HEK293 (cell line): ENCODE data around the gene IFNL1.

ENCODE experiments used
- CTCF ChIA-PET: fragments of 350-600 bp; formaldehyde crosslinking; extraction: SDS; loops from one replicate; lab custom pipeline; 2021; ENCODE audit warnings: antibody characterized with exemption; lab: Yijun Ruan, JAX
- POLR2A ChIA-PET: fragments of 300-600 bp; formaldehyde crosslinking; extraction: SDS; loops from one replicate; lab custom pipeline; 2020; ENCODE audit warnings: antibody characterized with exemption, inconsistent platforms; lab: Yijun Ruan, JAX
- H3K27ac ChIP-seq: fragments of 200-500 bp; sonication (Bioruptor generic); 2 replicates; pipeline ENCODE4 v1.5.1; 2014; ENCODE audit warnings: low read depth, low read length, control low read depth, inconsistent platforms; ENCODE audit errors: extremely low read depth
- H3K36me3 ChIP-seq, 2 experiments: fragments of 200-500 bp in 1 of 2; sonication (Bioruptor generic) in 1 of 2; 1 replicate in 1 of 2; 2 replicates in 1 of 2; pipeline ENCODE4 v1.5.1; 2014 to 2017; ENCODE audit warnings: inconsistent platforms in 2 of 2, low read length in 2 of 2; ENCODE audit not compliant: control insufficient read depth in 2 of 2, insufficient read depth in 1 of 2
- H3K4me1 ChIP-seq: fragments of 200-500 bp; sonication (Bioruptor generic); 2 replicates; pipeline ENCODE4 v1.5.1; 2014; ENCODE audit warnings: mild to moderate bottlenecking, low read length, inconsistent platforms; ENCODE audit not compliant: control insufficient read depth, insufficient read depth
- H3K4me3 ChIP-seq: 2 replicates; pipeline ENCODE4 v1.5.1; 2011; ENCODE audit warnings: low read depth, mild to moderate bottlenecking, control low read depth, low read length, moderate library complexity
- H3K9me3 ChIP-seq: fragments of 200-500 bp; sonication (Bioruptor generic); 2 replicates; pipeline ENCODE4 v1.5.1; 2014; ENCODE audit warnings: low read depth, low read length, inconsistent platforms; ENCODE audit not compliant: control insufficient read depth, insufficient read depth
- EGR2 ChIP-seq: fragments of 450-650 bp; formaldehyde crosslinking; IDR thresholded peaks from 2 replicates; pipeline ENCODE4 v1.5.1; 2016; ENCODE audit warnings: low read depth, missing biosample characterization, missing genetic modification characterization
- GLIS1 ChIP-seq: fragments of 450-650 bp; formaldehyde crosslinking; IDR thresholded peaks from 2 replicates; pipeline ENCODE4 v1.5.1; 2016; ENCODE audit warnings: missing biosample characterization, missing genetic modification characterization
- HOXD13 ChIP-seq: sonication (generic); formaldehyde crosslinking; IDR thresholded peaks from 2 replicates; pipeline ENCODE4 v1.8.0; 2022; ENCODE audit warnings: missing genetic modification reagents, borderline replicate concordance
- KLF1 ChIP-seq: fragments of 450-650 bp; formaldehyde crosslinking; IDR thresholded peaks from 2 replicates; pipeline ENCODE4 v1.5.1; 2016; ENCODE audit warnings: missing biosample characterization, missing genetic modification characterization
- KLF7 ChIP-seq: fragments of 450-650 bp; formaldehyde crosslinking; IDR thresholded peaks from 2 replicates; pipeline ENCODE4 v1.5.1; 2016; ENCODE audit warnings: missing biosample characterization, missing genetic modification characterization, borderline replicate concordance
- KLF9 ChIP-seq: fragments of 450-650 bp; formaldehyde crosslinking; IDR thresholded peaks from 2 replicates; pipeline ENCODE4 v1.5.1; 2016; ENCODE audit warnings: missing biosample characterization, missing genetic modification characterization, low read depth
- MYNN ChIP-seq: fragments of 450-650 bp; formaldehyde crosslinking; IDR thresholded peaks from 2 replicates; pipeline ENCODE4 v1.5.1; 2016; ENCODE audit warnings: missing biosample characterization, missing genetic modification characterization, borderline replicate concordance
- SCRT2 ChIP-seq: fragments of 450-650 bp; formaldehyde crosslinking; IDR thresholded peaks from 2 replicates; pipeline ENCODE4 v1.5.1; 2016; ENCODE audit warnings: missing biosample characterization, missing genetic modification characterization
- SP2 ChIP-seq: fragments of 450-650 bp; formaldehyde crosslinking; IDR thresholded peaks from 2 replicates; pipeline ENCODE4 v1.5.1; 2016; ENCODE audit warnings: missing biosample characterization, missing genetic modification characterization
- TRIM28 ChIP-seq: IDR thresholded peaks from 2 replicates; pipeline ENCODE4 v1.6.1; 2011; ENCODE audit warnings: low read length, control low read depth, borderline replicate concordance
- ZEB2 ChIP-seq: fragments of 450-650 bp; formaldehyde crosslinking; IDR thresholded peaks from 2 replicates; pipeline ENCODE4 v1.5.1; 2016; ENCODE audit warnings: missing biosample characterization, missing genetic modification characterization
- ZFHX2 ChIP-seq: fragments of 450-650 bp; formaldehyde crosslinking; conservative IDR thresholded peaks from 2 replicates; pipeline ENCODE4 v1.5.1; 2016; ENCODE audit warnings: missing biosample characterization, missing genetic modification characterization
- ZNF114 ChIP-seq: fragments of 450-650 bp; formaldehyde crosslinking; IDR thresholded peaks from 2 replicates; pipeline ENCODE4 v1.5.0; 2017; ENCODE audit warnings: missing biosample characterization, missing genetic modification characterization
- ZNF121 ChIP-seq: fragments of 450-650 bp; formaldehyde crosslinking; IDR thresholded peaks from 2 replicates; pipeline ENCODE4 v1.5.1; 2016; ENCODE audit warnings: missing biosample characterization, missing genetic modification characterization
- ZNF157 ChIP-seq: fragments of 450-650 bp; formaldehyde crosslinking; IDR thresholded peaks from 2 replicates; pipeline ENCODE4 v1.5.1; 2016; ENCODE audit warnings: missing biosample characterization, missing genetic modification characterization
- ZNF175 ChIP-seq: fragments of 450-650 bp; formaldehyde crosslinking; IDR thresholded peaks from 2 replicates; pipeline ENCODE4 v1.5.1; 2016; ENCODE audit warnings: missing biosample characterization, missing genetic modification characterization
- ZNF501 ChIP-seq: fragments of 450-650 bp; formaldehyde crosslinking; IDR thresholded peaks from 2 replicates; pipeline ENCODE4 v1.5.1; 2016; ENCODE audit warnings: missing biosample characterization, missing genetic modification characterization
- ZSCAN16 ChIP-seq: fragments of 450-650 bp; formaldehyde crosslinking; IDR thresholded peaks from 2 replicates; pipeline ENCODE4 v1.5.1; 2016; ENCODE audit warnings: missing biosample characterization, missing genetic modification characterization
- ZSCAN23 ChIP-seq: fragments of 450-650 bp; formaldehyde crosslinking; IDR thresholded peaks from 2 replicates; pipeline ENCODE4 v1.5.1; 2016; ENCODE audit warnings: missing biosample characterization, missing genetic modification characterization
- TF ChIP-seq, protein P1 (sequence below): fragments of 450-650 bp; formaldehyde crosslinking; IDR thresholded peaks from 2 replicates; pipeline ENCODE4 v1.5.1; 2017; ENCODE audit warnings: missing biosample characterization, missing genetic modification characterization
- TF ChIP-seq, protein P2 (sequence below): fragments of 450-650 bp; formaldehyde crosslinking; IDR thresholded peaks from 2 replicates; pipeline ENCODE4 v1.5.1; 2016; ENCODE audit warnings: missing biosample characterization, missing genetic modification characterization
- TF ChIP-seq, protein P3 (sequence below): fragments of 450-650 bp; formaldehyde crosslinking; IDR thresholded peaks from 2 replicates; pipeline ENCODE4 v1.5.1; 2016; ENCODE audit warnings: missing biosample characterization, missing genetic modification characterization, low read depth

IFNL1 gene

DNA sequence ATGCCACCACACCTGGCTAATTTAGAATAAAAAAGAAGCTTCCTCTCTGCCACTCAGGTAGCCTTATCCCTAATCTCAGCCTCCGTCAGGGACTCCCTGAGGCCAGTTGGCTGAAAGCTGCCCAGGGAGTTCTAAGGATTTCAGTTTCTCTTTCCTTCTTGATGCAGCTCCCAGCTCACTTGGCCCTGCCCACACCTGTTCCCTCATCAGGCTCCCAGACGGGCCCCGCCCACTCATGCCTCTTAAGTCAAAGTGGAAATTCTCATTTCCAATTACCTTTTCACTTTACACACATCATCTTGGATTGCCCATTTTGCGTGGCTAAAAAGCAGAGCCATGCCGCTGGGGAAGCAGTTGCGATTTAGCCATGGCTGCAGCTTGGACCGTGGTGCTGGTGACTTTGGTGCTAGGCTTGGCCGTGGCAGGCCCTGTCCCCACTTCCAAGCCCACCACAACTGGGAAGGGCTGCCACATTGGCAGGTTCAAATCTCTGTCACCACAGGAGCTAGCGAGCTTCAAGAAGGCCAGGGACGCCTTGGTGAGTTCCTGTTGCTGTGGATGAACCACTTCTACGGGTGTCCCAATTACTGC lies at the start of gene IFNL1:
IFNL1 (plus strand) TSS at position 353 of the 591 bp plus-strand sequence; CDS start at position 368, 15 bp downstream.
- Histone ChIP-seq H3K36me3 (no peaks in the 10 kb centered on the region), H3K4me1 (no peaks in the 10 kb centered on the region), H3K9me3 (no peaks in the 10 kb centered on the region; the same call in 1 of the 2 replicates), H3K27ac (no peak within 1 kb of the TSS), H3K4me3 (no peak within 1 kb of the TSS)
- CTCF ChIA-PET: interaction anchor here (0.5 to 1.5 kb wide), 6 partner anchors 15 to 174 kb away, joined by 3 to 6 read pairs (median 3); no protein-coding TSS in a partner anchor
- TF ChIP-seq EGR2: peak; percentile 68
- TF ChIP-seq MYNN (tag by site-specific recombination): no peak
- TF ChIP-seq SCRT2 (tag by site-specific recombination): peak; percentile 29; the same call in 1 of the 2 replicates
- TF ChIP-seq ZEB2: no peak
- peak; percentile 60 for TF ChIP-seq ZFHX2 (tag by site-specific recombination)
- TF ChIP-seq KLF9 (tag by site-specific recombination): peak; percentile 38; the same call in 1 of the 2 replicates
- POLR2A ChIA-PET: interaction anchor here (2.3 kb wide), 1 partner anchor 9 kb away, joined by 7 read pairs; no protein-coding TSS in a partner anchor

DNA sequence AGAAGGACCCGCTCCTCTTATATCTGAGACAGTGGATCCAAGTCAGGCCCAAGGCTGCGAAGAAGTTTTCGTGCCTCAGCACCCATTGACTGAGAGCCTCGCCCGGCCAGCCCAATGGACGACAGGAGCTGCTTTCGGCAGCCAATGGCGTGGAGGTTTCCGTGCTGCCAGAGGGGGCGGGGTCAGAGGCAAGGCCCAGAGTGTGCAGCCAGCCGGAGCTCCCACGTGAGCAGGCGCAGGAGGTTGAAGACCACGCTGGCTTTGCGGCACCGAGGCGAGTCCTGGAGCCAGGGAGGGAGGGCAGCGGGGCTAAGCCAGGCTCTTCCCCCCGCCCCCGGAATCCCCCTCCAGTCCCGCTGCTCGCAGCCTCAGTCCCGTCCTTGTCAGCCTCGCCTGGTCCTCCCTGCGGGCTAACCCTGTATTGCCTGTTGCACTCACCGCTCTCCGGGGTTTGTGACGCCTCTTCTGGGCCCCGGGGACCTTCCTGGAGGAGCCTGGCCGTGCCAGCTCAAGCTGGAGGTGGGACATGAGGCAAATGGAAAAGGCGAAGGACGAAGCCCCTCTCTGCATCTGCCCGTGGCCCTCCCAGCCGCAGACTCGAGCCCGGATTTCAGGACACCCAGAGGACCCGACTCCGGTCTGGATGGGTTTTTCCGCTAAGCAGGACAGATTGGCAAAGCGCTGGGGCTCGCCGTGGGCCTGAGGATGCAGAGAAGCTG lies 49.1 kb upstream of the IFNL1 start:
- H3K4me1 ChIP-seq: no peaks in the 10 kb centered on the region
- no peaks in the 10 kb centered on the region for H3K9me3 ChIP-seq
- H3K27ac ChIP-seq: no peak overlapping the region
- ChIA-PET POLR2A (interaction anchor here (0.6 kb wide), 2 partner anchors 44 to 329 kb away, joined by 3 read pairs; no protein-coding TSS in a partner anchor), CTCF (no interaction called here)
- H3K4me3 ChIP-seq: no peak overlapping the region
- no peaks in the 10 kb centered on the region for H3K36me3 ChIP-seq
- no peak for TF ChIP-seq ZNF157 (tag by site-specific recombination)
- TF ChIP-seq SP2 (tag by site-specific recombination): 0 out of 2 replicates have a peak, but pooled peaks have one; percentile 7
- TF ChIP-seq ZNF114 (tag by site-specific recombination): no peak
- no peak for TF ChIP-seq ZNF121 (tag by site-specific recombination)

DNA sequence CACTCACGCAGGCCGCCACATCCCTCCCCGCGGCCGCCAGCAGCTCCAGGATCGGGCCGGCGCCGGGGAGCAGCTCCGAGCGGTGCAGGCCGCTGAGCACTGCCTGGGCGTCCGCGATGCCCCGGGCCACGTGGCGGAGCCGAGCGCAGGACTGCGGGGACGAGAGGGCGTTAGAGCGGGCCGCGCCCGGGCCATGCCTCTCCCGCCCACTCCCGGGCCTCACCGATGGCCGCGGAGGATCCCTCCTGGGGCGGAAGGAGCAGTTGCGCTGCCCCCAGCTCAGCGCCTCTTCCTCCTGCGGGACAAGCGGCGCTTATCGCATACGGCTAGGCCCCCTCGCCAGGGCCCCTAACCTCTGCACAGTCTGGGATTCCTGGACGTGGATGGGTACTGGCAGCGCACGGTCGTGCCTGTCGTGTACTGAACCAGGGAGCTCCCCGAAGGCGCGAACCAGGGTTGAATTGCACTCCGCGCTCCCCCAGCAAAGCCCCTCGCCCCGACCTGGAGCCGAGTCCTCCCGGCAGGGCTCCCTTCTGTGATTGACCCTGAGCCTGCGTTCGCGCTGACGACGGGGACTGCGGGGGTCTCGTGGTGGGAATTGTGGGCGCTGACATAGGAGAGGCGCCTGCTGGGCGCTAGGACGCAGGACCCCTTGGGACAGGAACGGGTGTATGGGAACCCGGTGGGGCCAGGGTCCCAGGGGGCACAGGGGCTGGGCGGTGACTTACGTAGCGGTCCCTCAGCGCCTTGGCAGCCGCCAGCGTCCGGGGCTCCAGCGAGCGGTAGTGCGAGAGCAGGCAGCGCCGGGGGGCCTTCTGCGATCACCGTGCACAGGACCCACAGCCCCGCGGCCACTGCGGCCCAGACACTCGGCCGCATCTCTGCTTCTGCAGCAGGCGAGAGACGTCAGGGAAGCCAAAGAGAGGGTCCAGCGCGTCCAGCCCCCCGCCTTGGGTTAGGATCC lies 48.2 kb upstream of the IFNL1 start:
- no peaks in the 10 kb centered on the region for H3K36me3 ChIP-seq
- no peaks in the 10 kb centered on the region for H3K9me3 ChIP-seq
- H3K4me3 ChIP-seq: no peak overlapping the region
- H3K27ac ChIP-seq: no peak overlapping the region
- CTCF ChIA-PET: no interaction called here
- POLR2A ChIA-PET: interaction anchor here (0.6 kb wide), 1 partner anchor 43 kb away, joined by 3 read pairs; no protein-coding TSS in a partner anchor
- H3K4me1 ChIP-seq: peaks cover 2% of the 10 kb centered on the region; the same call in 1 of the 2 replicates
- TF ChIP-seq GLIS1 (tag by site-specific recombination) (no peak), TRIM28 (no peak), ZSCAN23 (tag by site-specific recombination) (no peak), KLF7 (tag by site-specific recombination) (no peak), ZSCAN16 (tag by site-specific recombination) (no peak), HOXD13 (no peak), ZNF501 (no peak), KLF1 (tag by site-specific recombination) (no peak), ZNF175 (tag by site-specific recombination) (no peak)
- TF ChIP-seq, protein P1, sequence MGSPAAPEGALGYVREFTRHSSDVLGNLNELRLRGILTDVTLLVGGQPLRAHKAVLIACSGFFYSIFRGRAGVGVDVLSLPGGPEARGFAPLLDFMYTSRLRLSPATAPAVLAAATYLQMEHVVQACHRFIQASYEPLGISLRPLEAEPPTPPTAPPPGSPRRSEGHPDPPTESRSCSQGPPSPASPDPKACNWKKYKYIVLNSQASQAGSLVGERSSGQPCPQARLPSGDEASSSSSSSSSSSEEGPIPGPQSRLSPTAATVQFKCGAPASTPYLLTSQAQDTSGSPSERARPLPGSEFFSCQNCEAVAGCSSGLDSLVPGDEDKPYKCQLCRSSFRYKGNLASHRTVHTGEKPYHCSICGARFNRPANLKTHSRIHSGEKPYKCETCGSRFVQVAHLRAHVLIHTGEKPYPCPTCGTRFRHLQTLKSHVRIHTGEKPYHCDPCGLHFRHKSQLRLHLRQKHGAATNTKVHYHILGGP (tag by site-specific recombination): no peak
- TF ChIP-seq, protein P2, sequence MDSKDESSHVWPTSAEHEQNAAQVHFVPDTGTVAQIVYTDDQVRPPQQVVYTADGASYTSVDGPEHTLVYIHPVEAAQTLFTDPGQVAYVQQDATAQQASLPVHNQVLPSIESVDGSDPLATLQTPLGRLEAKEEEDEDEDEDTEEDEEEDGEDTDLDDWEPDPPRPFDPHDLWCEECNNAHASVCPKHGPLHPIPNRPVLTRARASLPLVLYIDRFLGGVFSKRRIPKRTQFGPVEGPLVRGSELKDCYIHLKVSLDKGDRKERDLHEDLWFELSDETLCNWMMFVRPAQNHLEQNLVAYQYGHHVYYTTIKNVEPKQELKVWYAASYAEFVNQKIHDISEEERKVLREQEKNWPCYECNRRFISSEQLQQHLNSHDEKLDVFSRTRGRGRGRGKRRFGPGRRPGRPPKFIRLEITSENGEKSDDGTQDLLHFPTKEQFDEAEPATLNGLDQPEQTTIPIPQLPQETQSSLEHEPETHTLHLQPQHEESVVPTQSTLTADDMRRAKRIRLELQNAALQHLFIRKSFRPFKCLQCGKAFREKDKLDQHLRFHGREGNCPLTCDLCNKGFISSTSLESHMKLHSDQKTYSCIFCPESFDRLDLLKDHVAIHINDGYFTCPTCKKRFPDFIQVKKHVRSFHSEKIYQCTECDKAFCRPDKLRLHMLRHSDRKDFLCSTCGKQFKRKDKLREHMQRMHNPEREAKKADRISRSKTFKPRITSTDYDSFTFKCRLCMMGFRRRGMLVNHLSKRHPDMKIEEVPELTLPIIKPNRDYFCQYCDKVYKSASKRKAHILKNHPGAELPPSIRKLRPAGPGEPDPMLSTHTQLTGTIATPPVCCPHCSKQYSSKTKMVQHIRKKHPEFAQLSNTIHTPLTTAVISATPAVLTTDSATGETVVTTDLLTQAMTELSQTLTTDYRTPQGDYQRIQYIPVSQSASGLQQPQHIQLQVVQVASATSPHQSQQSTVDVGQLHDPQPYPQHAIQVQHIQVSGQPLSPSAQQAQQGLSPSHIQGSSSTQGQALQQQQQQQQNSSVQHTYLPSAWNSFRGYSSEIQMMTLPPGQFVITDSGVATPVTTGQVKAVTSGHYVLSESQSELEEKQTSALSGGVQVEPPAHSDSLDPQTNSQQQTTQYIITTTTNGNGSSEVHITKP (tag by site-specific recombination): no peak
- TF ChIP-seq, protein P3, sequence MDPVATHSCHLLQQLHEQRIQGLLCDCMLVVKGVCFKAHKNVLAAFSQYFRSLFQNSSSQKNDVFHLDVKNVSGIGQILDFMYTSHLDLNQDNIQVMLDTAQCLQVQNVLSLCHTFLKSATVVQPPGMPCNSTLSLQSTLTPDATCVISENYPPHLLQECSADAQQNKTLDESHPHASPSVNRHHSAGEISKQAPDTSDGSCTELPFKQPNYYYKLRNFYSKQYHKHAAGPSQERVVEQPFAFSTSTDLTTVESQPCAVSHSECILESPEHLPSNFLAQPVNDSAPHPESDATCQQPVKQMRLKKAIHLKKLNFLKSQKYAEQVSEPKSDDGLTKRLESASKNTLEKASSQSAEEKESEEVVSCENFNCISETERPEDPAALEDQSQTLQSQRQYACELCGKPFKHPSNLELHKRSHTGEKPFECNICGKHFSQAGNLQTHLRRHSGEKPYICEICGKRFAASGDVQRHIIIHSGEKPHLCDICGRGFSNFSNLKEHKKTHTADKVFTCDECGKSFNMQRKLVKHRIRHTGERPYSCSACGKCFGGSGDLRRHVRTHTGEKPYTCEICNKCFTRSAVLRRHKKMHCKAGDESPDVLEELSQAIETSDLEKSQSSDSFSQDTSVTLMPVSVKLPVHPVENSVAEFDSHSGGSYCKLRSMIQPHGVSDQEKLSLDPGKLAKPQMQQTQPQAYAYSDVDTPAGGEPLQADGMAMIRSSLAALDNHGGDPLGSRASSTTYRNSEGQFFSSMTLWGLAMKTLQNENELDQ (tag by site-specific recombination): no peak
